Astrocyte (in vitro differentiated cells and primary cell): Measurements from ENCODE around the gene TPM1.

Experiments
- EZH2 ChIP-seq: IDR thresholded peaks from 2 replicates; pipeline ENCODE4 v1.6.1; 2012; ENCODE audit warnings: mild to moderate bottlenecking, low read length, inconsistent platforms; ENCODE audit not compliant: insufficient read depth
- TF ChIP-seq, protein P1 (sequence below): IDR thresholded peaks from 2 replicates; pipeline ENCODE4 v1.5.1; 2011; ENCODE audit warnings: low read depth, mild to moderate bottlenecking, inconsistent platforms, low read length, moderate library complexity; ENCODE audit not compliant: insufficient read depth

GRCh38 chr15:63048115-63048775 lies 5.7 kb downstream of the TPM1 start:
- TF ChIP-seq EZH2, result no peak
- TF ChIP-seq, protein P1, sequence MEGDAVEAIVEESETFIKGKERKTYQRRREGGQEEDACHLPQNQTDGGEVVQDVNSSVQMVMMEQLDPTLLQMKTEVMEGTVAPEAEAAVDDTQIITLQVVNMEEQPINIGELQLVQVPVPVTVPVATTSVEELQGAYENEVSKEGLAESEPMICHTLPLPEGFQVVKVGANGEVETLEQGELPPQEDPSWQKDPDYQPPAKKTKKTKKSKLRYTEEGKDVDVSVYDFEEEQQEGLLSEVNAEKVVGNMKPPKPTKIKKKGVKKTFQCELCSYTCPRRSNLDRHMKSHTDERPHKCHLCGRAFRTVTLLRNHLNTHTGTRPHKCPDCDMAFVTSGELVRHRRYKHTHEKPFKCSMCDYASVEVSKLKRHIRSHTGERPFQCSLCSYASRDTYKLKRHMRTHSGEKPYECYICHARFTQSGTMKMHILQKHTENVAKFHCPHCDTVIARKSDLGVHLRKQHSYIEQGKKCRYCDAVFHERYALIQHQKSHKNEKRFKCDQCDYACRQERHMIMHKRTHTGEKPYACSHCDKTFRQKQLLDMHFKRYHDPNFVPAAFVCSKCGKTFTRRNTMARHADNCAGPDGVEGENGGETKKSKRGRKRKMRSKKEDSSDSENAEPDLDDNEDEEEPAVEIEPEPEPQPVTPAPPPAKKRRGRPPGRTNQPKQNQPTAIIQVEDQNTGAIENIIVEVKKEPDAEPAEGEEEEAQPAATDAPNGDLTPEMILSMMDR, result peak; percentile 77
